ENCODE data around the gene KYNU. TPM values are rescaled to one million over a fixed set of nuclear protein-coding genes. Genes with fewer than 3 reads are reported as not detected.

The KYNU gene
- not detected for total RNA-seq

GRCh38 chr2:142877216-142877838 is at the start of gene KYNU:
KYNU (plus strand) TSS chr2:142877664; CDS start chr2:142885368, 7,704 bp downstream.
- ATAC-seq (no peak), DNase-seq (no peak)
- Mint-ChIP-seq H3K27ac (no peak within 1 kb of the TSS), H3K36me3 (no peaks in the 10 kb centered on the region), H3K27me3 (no peaks in the 10 kb centered on the region), H3K4me3 (no peak within 1 kb of the TSS), H3K9me3 (ENCODE audit: low read depth) (no peaks in the 10 kb centered on the region), H3K4me1 (no peaks in the 10 kb centered on the region)
- CTCF ChIA-PET: no interaction called here

GRCh38 chr2:142834021-142834420 is 43.4 kb upstream of the KYNU start:
- ATAC-seq (no peak), DNase-seq (no peak)
- CTCF ChIA-PET: no interaction called here
- Mint-ChIP-seq H3K4me1 (no peaks in the 10 kb centered on the region), H3K27me3 (no peaks in the 10 kb centered on the region), H3K9me3 (ENCODE audit: low read depth) (no peaks in the 10 kb centered on the region), H3K27ac (no peak overlapping the region), H3K4me3 (no peak overlapping the region), H3K36me3 (no peaks in the 10 kb centered on the region)

GRCh38 chr2:142840436-142840835 is 37.0 kb upstream of the KYNU start:
- H3K27me3 Mint-ChIP-seq: no peaks in the 10 kb centered on the region
- H3K36me3 Mint-ChIP-seq: no peaks in the 10 kb centered on the region
- H3K4me1 Mint-ChIP-seq: no peaks in the 10 kb centered on the region
- ATAC-seq (no peak), DNase-seq (no peak)
- CTCF ChIA-PET: no interaction called here
- no peak overlapping the region for H3K4me3 Mint-ChIP-seq
- H3K9me3 Mint-ChIP-seq (ENCODE audit: low read depth): no peaks in the 10 kb centered on the region
- no peak overlapping the region for H3K27ac Mint-ChIP-seq

GRCh38 chr2:142841788-142842187 is 35.7 kb upstream of the KYNU start:
- ATAC-seq: no peak

GRCh38 chr2:142842369-142842768 is 35.1 kb upstream of the KYNU start:
- H3K27ac Mint-ChIP-seq: no peak overlapping the region
- CTCF ChIA-PET: no interaction called here
- no peaks in the 10 kb centered on the region for H3K27me3 Mint-ChIP-seq
- no peaks in the 10 kb centered on the region for H3K36me3 Mint-ChIP-seq
- ATAC-seq (no peak), DNase-seq (no peak)
- H3K9me3 Mint-ChIP-seq (ENCODE audit: low read depth): no peaks in the 10 kb centered on the region
- no peak overlapping the region for H3K4me3 Mint-ChIP-seq
- no peaks in the 10 kb centered on the region for H3K4me1 Mint-ChIP-seq

More at GRCh38 chr2:142841788-142842187, 35.7 kb upstream of the KYNU start:
- no peak for DNase-seq
- Mint-ChIP-seq H3K27me3 (no peaks in the 10 kb centered on the region), H3K9me3 (ENCODE audit: low read depth) (no peaks in the 10 kb centered on the region), H3K4me1 (no peaks in the 10 kb centered on the region), H3K4me3 (no peak overlapping the region), H3K27ac (no peak overlapping the region), H3K36me3 (no peaks in the 10 kb centered on the region)
- CTCF ChIA-PET: no interaction called here

- Mint-ChIP-seq H3K36me3 (no peaks in the 10 kb centered on the region), H3K27ac (no peak overlapping the region), H3K4me1 (no peaks in the 10 kb centered on the region), H3K27me3 (no peaks in the 10 kb centered on the region), H3K9me3 (ENCODE audit: low read depth) (no peaks in the 10 kb centered on the region), H3K4me3 (no peak overlapping the region)
- no peak for DNase-seq
- CTCF ChIA-PET: no interaction called here
- no peak for ATAC-seq
These were observed 33.7 kb upstream of the KYNU start for GRCh38 chr2:142843731-142844130.

- no peak for DNase-seq
- no peaks in the 10 kb centered on the region for H3K4me1 Mint-ChIP-seq
- H3K9me3 Mint-ChIP-seq (ENCODE audit: low read depth): no peaks in the 10 kb centered on the region
- H3K27me3 Mint-ChIP-seq: no peaks in the 10 kb centered on the region
- no peak for ATAC-seq
- CTCF ChIA-PET: no interaction called here
- no peak overlapping the region for H3K4me3 Mint-ChIP-seq
- no peaks in the 10 kb centered on the region for H3K36me3 Mint-ChIP-seq
- no peak overlapping the region for H3K27ac Mint-ChIP-seq
These were observed 29.3 kb upstream of the KYNU start for GRCh38 chr2:142848023-142848606.

GRCh38 chr2:142849820-142850219 is 27.6 kb upstream of the KYNU start:
- no peak for DNase-seq
- Mint-ChIP-seq H3K4me3 (no peak overlapping the region), H3K27ac (no peak overlapping the region), H3K36me3 (no peaks in the 10 kb centered on the region), H3K27me3 (no peaks in the 10 kb centered on the region), H3K9me3 (ENCODE audit: low read depth) (no peaks in the 10 kb centered on the region), H3K4me1 (no peaks in the 10 kb centered on the region)
- no peak for ATAC-seq
- CTCF ChIA-PET: no interaction called here

- no peaks in the 10 kb centered on the region for H3K36me3 Mint-ChIP-seq
- H3K4me1 Mint-ChIP-seq: no peaks in the 10 kb centered on the region
- DNase-seq (no peak), ATAC-seq (no peak)
- no peak overlapping the region for H3K4me3 Mint-ChIP-seq
- CTCF ChIA-PET: no interaction called here
- no peak overlapping the region for H3K27ac Mint-ChIP-seq
- H3K27me3 Mint-ChIP-seq: no peaks in the 10 kb centered on the region
- no peaks in the 10 kb centered on the region for H3K9me3 Mint-ChIP-seq (ENCODE audit: low read depth)
These were observed 23.6 kb upstream of the KYNU start for GRCh38 chr2:142853912-142854311.

GRCh38 chr2:142857256-142858164 is 20.0 kb upstream of the KYNU start:
- Mint-ChIP-seq H3K27ac (no peak overlapping the region), H3K36me3 (no peaks in the 10 kb centered on the region)
- CTCF ChIA-PET: no interaction called here

GRCh38 chr2:142858961-142859360 is 18.5 kb upstream of the KYNU start:
- ATAC-seq: no peak
- CTCF ChIA-PET: no interaction called here
- no peaks in the 10 kb centered on the region for H3K36me3 Mint-ChIP-seq

More at GRCh38 chr2:142857256-142858164, 20.0 kb upstream of the KYNU start:
- Mint-ChIP-seq H3K27me3 (no peaks in the 10 kb centered on the region), H3K4me3 (no peak overlapping the region), H3K4me1 (no peaks in the 10 kb centered on the region), H3K9me3 (ENCODE audit: low read depth) (no peaks in the 10 kb centered on the region)
- DNase-seq: no peak
- no peak for ATAC-seq

GRCh38 chr2:142862299-142862698 is 15.2 kb upstream of the KYNU start:
- H3K4me1 Mint-ChIP-seq: no peaks in the 10 kb centered on the region
- no peak for ATAC-seq
- no peaks in the 10 kb centered on the region for H3K27me3 Mint-ChIP-seq
- DNase-seq: no peak
- H3K27ac Mint-ChIP-seq: no peak overlapping the region
- no peak overlapping the region for H3K4me3 Mint-ChIP-seq
- H3K9me3 Mint-ChIP-seq (ENCODE audit: low read depth): no peaks in the 10 kb centered on the region
- H3K36me3 Mint-ChIP-seq: no peaks in the 10 kb centered on the region
- CTCF ChIA-PET: no interaction called here

More at GRCh38 chr2:142858961-142859360, 18.5 kb upstream of the KYNU start:
- no peak overlapping the region for H3K27ac Mint-ChIP-seq
- DNase-seq: no peak
- H3K9me3 Mint-ChIP-seq (ENCODE audit: low read depth): no peaks in the 10 kb centered on the region
- H3K27me3 Mint-ChIP-seq: no peaks in the 10 kb centered on the region
- no peaks in the 10 kb centered on the region for H3K4me1 Mint-ChIP-seq
- no peak overlapping the region for H3K4me3 Mint-ChIP-seq

GRCh38 chr2:142862847-142863246 is 14.6 kb upstream of the KYNU start:
- H3K27me3 Mint-ChIP-seq: no peaks in the 10 kb centered on the region
- CTCF ChIA-PET: no interaction called here
- H3K27ac Mint-ChIP-seq: no peak overlapping the region
- DNase-seq (no peak), ATAC-seq (no peak)
- no peaks in the 10 kb centered on the region for H3K4me1 Mint-ChIP-seq
- no peak overlapping the region for H3K4me3 Mint-ChIP-seq
- no peaks in the 10 kb centered on the region for H3K36me3 Mint-ChIP-seq
- H3K9me3 Mint-ChIP-seq (ENCODE audit: low read depth): no peaks in the 10 kb centered on the region

- DNase-seq: no peak
- H3K9me3 Mint-ChIP-seq (ENCODE audit: low read depth): no peaks in the 10 kb centered on the region
- no peak overlapping the region for H3K4me3 Mint-ChIP-seq
- CTCF ChIA-PET: no interaction called here
- no peak for ATAC-seq
- H3K36me3 Mint-ChIP-seq: no peaks in the 10 kb centered on the region
- H3K4me1 Mint-ChIP-seq: no peaks in the 10 kb centered on the region
- H3K27ac Mint-ChIP-seq: no peak overlapping the region
- no peaks in the 10 kb centered on the region for H3K27me3 Mint-ChIP-seq
These were observed 13.9 kb upstream of the KYNU start for GRCh38 chr2:142863485-142863961.

All from activated CD8-positive, alpha-beta memory T cell treated with anti-CD3 and anti-CD28 coated beads, Interleukin-2, amount 10 ng/mL, durations not matched to agents 7 days and 5 days (primary cell).